H1 (cell line): ENCODE results near the gene SF3B6. TPM values are rescaled to one million over a fixed set of nuclear protein-coding genes. Genes with fewer than 3 reads are reported as not detected.
"Not testable (repeated sequence)": the region's sequence is repeated elsewhere in the genome, so short reads cannot be mapped to it uniquely, and the experiment has no call there.

Source experiments
- CTCF ChIA-PET: fragments of 300-600 bp; sonication (Branson Sonifier 250); formaldehyde crosslinking; loops from one replicate; lab custom pipeline; 2021; ENCODE audit not compliant: partially characterized antibody; lab: Charles Lee
- POLR2A ChIA-PET: fragments of 300-600 bp; sonication (Branson Sonifier 250); formaldehyde crosslinking; loops from one replicate; lab custom pipeline; 2021; ENCODE audit warnings: inconsistent platforms; ENCODE audit not compliant: partially characterized antibody; lab: Charles Lee
- DNase-seq, 2 experiments: peaks; one replicate each; pipeline versions ENCODE4 v3.0.0 to v3.0.0-alpha.2; 2010 to 2022; ENCODE audit warnings: low spot score in 2 of 2, low read depth in 1 of 2, mixed read lengths in 1 of 2
- FAIRE-seq: peaks from 2 replicates; lab custom pipeline; 2011; peaks lifted over from hg19 to GRCh38; lab: Jason Lieb, UNC
- H2AFZ ChIP-seq: 2 replicates; pipeline ENCODE4 v1.8.1; 2012; ENCODE audit warnings: low read length, inconsistent platforms
- H2AK5ac ChIP-seq: 2 replicates; pipeline ENCODE4 v1.6.1; 2013; ENCODE audit warnings: low read depth, low read length
- H2BK120ac ChIP-seq: replicated peaks from 2 replicates; pipeline ENCODE3; 2013; ENCODE audit warnings: low read depth, low read length, inconsistent platforms
- H2BK12ac ChIP-seq: 2 replicates; pipeline ENCODE4 v1.6.1; 2013; ENCODE audit warnings: low read depth, low read length
- H2BK15ac ChIP-seq: 2 replicates; pipeline ENCODE4 v1.6.1; 2013; ENCODE audit warnings: low read length
- H2BK20ac ChIP-seq: 2 replicates; pipeline ENCODE4 v1.6.1; 2013; ENCODE audit warnings: low read length
- H2BK5ac ChIP-seq: 2 replicates; pipeline ENCODE4 v1.6.1; 2013; ENCODE audit warnings: low read depth, low read length
- H3K14ac ChIP-seq: 2 replicates; pipeline ENCODE4 v1.6.1; 2013; ENCODE audit warnings: inconsistent platforms; ENCODE audit not compliant: insufficient read length
- H3K18ac ChIP-seq: 2 replicates; pipeline ENCODE4 v1.6.1; 2013; ENCODE audit warnings: low read length; ENCODE audit errors: extremely low read depth
- H3K23ac ChIP-seq: 2 replicates; pipeline ENCODE4 v1.6.1; 2013; ENCODE audit warnings: inconsistent platforms; ENCODE audit not compliant: insufficient read length
- H3K23me2 ChIP-seq: 2 replicates; pipeline ENCODE4 v1.6.1; 2013; ENCODE audit warnings: low read depth, low read length
- H3K27ac ChIP-seq: 2 replicates; pipeline ENCODE4 v1.6.1; 2011; ENCODE audit warnings: low read depth, low read length, inconsistent platforms
- H3K27me3 ChIP-seq, 4 experiments: replicated peaks in 1 of 4; 1 replicate in 1 of 4; 2 replicates in 3 of 4; pipeline versions ENCODE4 v1.6.1 to v1.8.1; 2011 to 2013; ENCODE audit warnings: low read length in 3 of 4, mild to moderate bottlenecking in 3 of 4, inconsistent platforms in 2 of 4, mixed read lengths in 2 of 4, moderate library complexity in 1 of 4; ENCODE audit not compliant: control insufficient read depth in 3 of 4, insufficient read depth in 3 of 4; ENCODE audit errors: extremely low read depth in 1 of 4
- H3K36me3 ChIP-seq, 4 experiments: 2 replicates each; pipeline versions ENCODE4 v1.6.1 to v1.8.1; 2011 to 2013; ENCODE audit warnings: mild to moderate bottlenecking in 4 of 4, low read length in 3 of 4, moderate library complexity in 2 of 4, control low read depth in 1 of 4, inconsistent platforms in 1 of 4; ENCODE audit not compliant: insufficient read depth in 4 of 4, control insufficient read depth in 2 of 4
- H3K4ac ChIP-seq: replicated peaks from 2 replicates; pipeline ENCODE3; 2013; ENCODE audit warnings: low read length, low read depth, mixed read lengths, inconsistent platforms; ENCODE audit not compliant: insufficient read length
- H3K4me1 ChIP-seq, 4 experiments: replicated peaks in 1 of 4; 1 replicate in 1 of 4; 2 replicates in 3 of 4; pipeline versions ENCODE4 v1.6.1 to v1.8.1; 2011 to 2013; ENCODE audit warnings: low read length in 3 of 4, inconsistent platforms in 2 of 4, mixed read lengths in 1 of 4; ENCODE audit not compliant: insufficient read depth in 4 of 4, control insufficient read depth in 3 of 4
- H3K4me2 ChIP-seq, 2 experiments: 2 replicates each; pipeline versions ENCODE4 v1.6.1 to v1.8.1; 2011 to 2013; ENCODE audit warnings: low read depth in 2 of 2, low read length in 2 of 2, control low read depth in 1 of 2, inconsistent platforms in 1 of 2, mild to moderate bottlenecking in 1 of 2; ENCODE audit not compliant: insufficient read depth in 1 of 2
- H3K4me3 ChIP-seq, 4 experiments: fragments of 200-600, 300-600 bp in 1 of 4; sonication (generic), shearing (Covaris generic), sonication (Bioruptor Twin) in 1 of 4; 2 replicates each; pipeline versions ENCODE4 v1.5.1 to v1.8.1; 2011 to 2016; ENCODE audit warnings: low read length in 4 of 4, low read depth in 3 of 4, control low read depth in 2 of 4, inconsistent platforms in 2 of 4, mild to moderate bottlenecking in 2 of 4, mixed read lengths in 1 of 4, moderate library complexity in 1 of 4; ENCODE audit not compliant: insufficient read depth in 2 of 4; ENCODE audit errors: extremely low read depth in 1 of 4
- H3K56ac ChIP-seq: replicated peaks from 2 replicates; pipeline ENCODE3; 2013; ENCODE audit warnings: low read depth, mild to moderate bottlenecking, mixed read lengths, low read length, inconsistent platforms; ENCODE audit not compliant: insufficient read length
- H3K79me1 ChIP-seq: 2 replicates; pipeline ENCODE4 v1.6.1; 2013; ENCODE audit warnings: low read depth, low read length, control low read depth
- H3K79me2 ChIP-seq, 2 experiments: 2 replicates each; pipeline versions ENCODE4 v1.6.1 to v1.8.1; 2012 to 2013; ENCODE audit warnings: low read length in 2 of 2, mild to moderate bottlenecking in 2 of 2, inconsistent platforms in 1 of 2; ENCODE audit not compliant: insufficient read depth in 2 of 2, control insufficient read depth in 1 of 2
- H3K9ac ChIP-seq, 4 experiments: replicated peaks in 1 of 4; 1 replicate in 1 of 4; 2 replicates in 3 of 4; pipeline versions ENCODE4 v1.6.1 to v1.8.1; 2011 to 2013; ENCODE audit warnings: low read depth in 3 of 4, low read length in 3 of 4, control low read depth in 2 of 4, mild to moderate bottlenecking in 2 of 4, moderate library complexity in 2 of 4, inconsistent platforms in 1 of 4; ENCODE audit errors: extremely low read depth in 1 of 4
- H3K9me3 ChIP-seq, 2 experiments: 2 replicates each; pipeline versions ENCODE4 v1.6.1 to v1.8.1; 2012 to 2013; ENCODE audit warnings: mild to moderate bottlenecking in 2 of 2, moderate library complexity in 2 of 2, control low read depth in 1 of 2, inconsistent platforms in 1 of 2, low read depth in 1 of 2, low read length in 1 of 2, mixed read lengths in 1 of 2; ENCODE audit not compliant: insufficient read depth in 2 of 2
- H4K20me1 ChIP-seq, 2 experiments: replicated peaks in 1 of 2; 2 replicates each; pipeline versions ENCODE3 to v1.8.1; 2011 to 2013; ENCODE audit warnings: inconsistent platforms in 2 of 2, low read length in 2 of 2, mild to moderate bottlenecking in 1 of 2; ENCODE audit not compliant: insufficient read depth in 2 of 2, control insufficient read depth in 1 of 2
- H4K5ac ChIP-seq: 2 replicates; pipeline ENCODE4 v1.6.1; 2013; ENCODE audit warnings: low read length, low read depth, mixed read lengths, inconsistent platforms; ENCODE audit not compliant: insufficient read length
- H4K8ac ChIP-seq: 2 replicates; pipeline ENCODE4 v1.8.0; 2013; ENCODE audit warnings: mild to moderate bottlenecking, moderate library complexity, low read length, inconsistent platforms; ENCODE audit not compliant: insufficient read depth; ENCODE audit errors: extremely low read depth
- H4K91ac ChIP-seq: replicated peaks from 2 replicates; pipeline ENCODE3; 2013; ENCODE audit warnings: low read length, mixed read lengths, inconsistent platforms; ENCODE audit not compliant: insufficient read length
- BRCA1 ChIP-seq: IDR thresholded peaks from 2 replicates; pipeline ENCODE4 v1.6.1; 2012; ENCODE audit warnings: low read depth, low read length, improper control_type of control experiment
- CREB1 ChIP-seq: IDR thresholded peaks from 2 replicates; pipeline ENCODE4 v1.6.1; 2012; ENCODE audit warnings: inconsistent platforms
- GABPA ChIP-seq: IDR thresholded peaks from 2 replicates; pipeline ENCODE4 v1.6.1; 2011; ENCODE audit warnings: mild to moderate bottlenecking, low read length, moderate library complexity, borderline replicate concordance; ENCODE audit not compliant: insufficient read depth
- SUZ12 ChIP-seq: fragments of 200-600 bp; sonication (generic); IDR thresholded peaks from 2 replicates; pipeline ENCODE4 v1.6.1; 2012; ENCODE audit warnings: mild to moderate bottlenecking, inconsistent platforms, low read length, moderate library complexity, mixed read lengths
- ZNF274 ChIP-seq: IDR thresholded peaks from 2 replicates; pipeline ENCODE4 v1.7.0; 2012; ENCODE audit warnings: low read length, borderline replicate concordance; ENCODE audit errors: extremely low read depth
- WGBS, 2 experiments: shearing (Covaris generic) in 1 of 2; methylation state at CpG; one replicate each; pipeline versions ENCODE4 v1.1.6 to v1.1.7; 2013 to 2015; ENCODE audit warnings: low lambda C conversion rate in 2 of 2, mixed read lengths in 2 of 2, inconsistent platforms in 1 of 2, low coverage in 1 of 2, missing lambda C conversion rate in 1 of 2; ENCODE audit not compliant: insufficient replicate concordance in 2 of 2, insufficient coverage in 1 of 2, insufficient read length in 1 of 2; ENCODE audit errors: extremely low coverage in 1 of 2, missing lambda C conversion rate in 1 of 2; 5-methylcytosine and 5-hydroxymethylcytosine counted together
- polyA plus RNA-seq, 7 experiments: library from polyadenylated mRNA; depleted of rRNA in 3 of 7; stranded (reverse) in 5 of 7; unstranded in 2 of 7; fragments of >200 nt in 5 of 7; fragments of 200-250 nt in 2 of 7; gene quantifications; 1 replicate in 5 of 7; 2 replicates in 1 of 7; 4 replicates in 1 of 7; pipeline versions ENCODE4 v1.2.1 to v1.2.3, GENCODE V29; 2011 to 2013; ENCODE audit warnings: missing spikeins in 2 of 7, mixed read lengths in 2 of 7
- total RNA-seq: library from RNA; stranded (reverse); fragmentation: NEBNext Ultra II Directional; extraction: Animal tissue kit (Norgen Biotek cat#: 25700); gene quantifications from 2 replicates; pipeline ENCODE4 v1.2.1, GENCODE V29; 2021
- TF ChIP-seq, protein P1 (sequence below): IDR thresholded peaks from 2 replicates; pipeline ENCODE4 v1.6.1; 2011; ENCODE audit warnings: low read length, improper control_type of control experiment

Gene SF3B6
- total and polyA plus RNA-seq, 2 of the 8 experiments (the other 6 are each of a cell fraction or from before 2014, with no cell fraction given): 126 to 155 TPM

DNA sequence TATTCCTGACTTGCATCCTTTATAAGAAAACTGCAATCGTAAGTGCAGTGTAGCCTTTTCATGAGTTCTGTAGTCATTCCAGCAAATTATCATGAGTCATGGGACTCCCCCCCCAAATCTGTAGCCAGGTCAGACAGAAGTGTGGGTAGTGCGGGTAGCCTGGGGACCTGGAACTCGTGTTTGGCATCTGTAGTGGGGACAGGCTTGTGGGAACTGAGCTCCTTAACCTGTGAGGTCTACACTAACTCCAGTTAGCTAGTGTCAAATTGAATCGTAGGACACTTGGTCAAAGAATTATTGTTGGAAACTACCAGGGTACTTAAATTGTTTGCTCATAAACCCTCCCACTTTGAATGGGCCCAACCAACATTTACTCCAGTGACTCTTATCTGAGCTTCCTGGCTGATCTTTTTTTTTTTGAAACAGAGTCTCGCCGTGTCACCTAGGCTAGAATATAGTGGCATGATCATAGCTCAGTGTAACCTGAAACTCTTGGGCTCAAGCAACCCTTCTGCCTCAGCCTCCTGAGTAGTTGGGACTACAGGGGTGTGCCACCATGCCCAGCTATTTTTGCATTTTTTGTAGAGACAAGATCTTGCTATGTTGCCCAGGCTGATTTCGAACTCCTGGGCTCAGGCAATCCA is 34.7 kb upstream of the SF3B6 start (continued):
- TF ChIP-seq, protein P1, sequence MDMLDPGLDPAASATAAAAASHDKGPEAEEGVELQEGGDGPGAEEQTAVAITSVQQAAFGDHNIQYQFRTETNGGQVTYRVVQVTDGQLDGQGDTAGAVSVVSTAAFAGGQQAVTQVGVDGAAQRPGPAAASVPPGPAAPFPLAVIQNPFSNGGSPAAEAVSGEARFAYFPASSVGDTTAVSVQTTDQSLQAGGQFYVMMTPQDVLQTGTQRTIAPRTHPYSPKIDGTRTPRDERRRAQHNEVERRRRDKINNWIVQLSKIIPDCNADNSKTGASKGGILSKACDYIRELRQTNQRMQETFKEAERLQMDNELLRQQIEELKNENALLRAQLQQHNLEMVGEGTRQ: no peak
- TF ChIP-seq SUZ12: no peak
- TF ChIP-seq CREB1: no peak
- no peak for TF ChIP-seq BRCA1
- TF ChIP-seq ZNF274: no peak
- no peak for TF ChIP-seq GABPA
- TF ChIP-seq, all 59 proteins: peak for 0

DNA sequence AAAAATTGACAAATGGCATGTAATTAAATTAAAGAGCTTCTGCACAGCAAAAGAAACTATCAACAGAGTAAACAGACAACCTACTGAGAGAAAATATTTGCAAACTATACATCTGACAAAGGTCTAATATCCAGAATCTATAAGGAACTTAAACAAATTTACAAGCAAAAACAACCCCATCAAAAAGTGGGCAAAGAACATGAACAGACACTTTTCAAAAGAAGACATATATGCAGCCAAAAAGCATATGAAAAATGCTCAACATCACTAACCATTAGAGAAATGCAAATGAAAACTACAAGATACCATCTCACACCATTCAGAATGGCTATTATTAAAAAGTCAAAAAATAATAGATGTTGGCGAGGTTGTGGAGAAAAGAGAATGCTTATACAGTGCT is 33.3 kb upstream of the SF3B6 start:
- FAIRE-seq, H4K20me1 ChIP-seq, H3K18ac ChIP-seq, H2AFZ ChIP-seq, H2BK15ac ChIP-seq, H2BK5ac ChIP-seq, H3K4ac ChIP-seq, H2BK20ac ChIP-seq, H4K5ac ChIP-seq, CTCF ChIA-PET, H2BK12ac ChIP-seq, H3K9ac ChIP-seq, POLR2A ChIA-PET, H3K56ac ChIP-seq, H4K8ac ChIP-seq, H3K27me3 ChIP-seq, H3K27ac ChIP-seq, H3K23me2 ChIP-seq, H3K36me3 ChIP-seq, H3K79me1 ChIP-seq, H3K14ac ChIP-seq, DNase-seq, H2BK120ac ChIP-seq, H3K9me3 ChIP-seq, H3K4me2 ChIP-seq, H3K79me2 ChIP-seq, H4K91ac ChIP-seq, H3K4me1 ChIP-seq, H3K23ac ChIP-seq, H2AK5ac ChIP-seq, H3K4me3 ChIP-seq: not testable (repeated sequence)
- 92% methylated on average over 1 of the region's 1 CpG; no CpG with 5 or more reads in 1 of the 2 experiments for WGBS, 2 experiments
